K562 (cell line): Measurements from ENCODE around the gene TAMALIN. TPM values are rescaled to one million over a fixed set of nuclear protein-coding genes. Genes with fewer than 3 reads are reported as not detected.

Experiments
- ATAC-seq: fragments of 200-7000 bp; cut with Tn5 transposase; 3 replicates; pipeline ENCODE4 v1.9.1; 2020; ENCODE audit warnings: moderate library complexity
- BruUV-seq: library from RNA; stranded (reverse); fragments of 400-500 nt; replicated peaks from 2 replicates; lab custom pipeline; 2021; lab: Mats Ljungman, UMichigan
- CTCF ChIA-PET: fragments of 300-600 bp; formaldehyde crosslinking; extraction: SDS; loops from one replicate; lab custom pipeline; 2021; ENCODE audit warnings: low intra/inter-chr PET ratio; lab: Yijun Ruan, JAX
- POLR2A ChIA-PET: fragments of 300-600, 350-650 bp; sonication (Branson Sonifier 250); formaldehyde crosslinking; extraction: SDS; loops from one replicate; lab custom pipeline; 2021; ENCODE audit warnings: antibody characterized with exemption, inconsistent platforms; lab: Yijun Ruan, JAX
- DNase-seq, 4 experiments: peaks; one replicate each; pipeline versions ENCODE4 v3.0.0 to v3.0.0-alpha.2; 2011 to 2018; ENCODE audit warnings: low spot score in 3 of 4, mixed read lengths in 3 of 4; ENCODE audit errors: extremely low read depth in 1 of 4
- FAIRE-seq: peaks from 2 replicates; lab custom pipeline; 2011; peaks lifted over from hg19 to GRCh38; lab: Jason Lieb, UNC
- H2AFZ ChIP-seq: 2 replicates; pipeline ENCODE4 v1.6.0; 2011; ENCODE audit warnings: low read depth, low read length, control low read depth, inconsistent platforms
- H3K27ac ChIP-seq: fragments of 200-600 bp; 3 replicates; pipeline ENCODE4 v1.8.0; 2011; ENCODE audit warnings: low read depth, mild to moderate bottlenecking, control low read depth, inconsistent platforms, low read length, moderate library complexity, mixed read lengths; ENCODE audit errors: extremely low read depth
- H3K27me3 ChIP-seq, 2 experiments: fragments of 300-600 bp in 1 of 2; 2 replicates in 1 of 2; 3 replicates in 1 of 2; pipeline versions ENCODE4 v1.6.0 to v1.8.0; 2011; ENCODE audit warnings: inconsistent platforms in 2 of 2, low read length in 2 of 2, mild to moderate bottlenecking in 1 of 2, mixed read lengths in 1 of 2, moderate library complexity in 1 of 2; ENCODE audit not compliant: control insufficient read depth in 2 of 2, insufficient read depth in 2 of 2
- H3K36me3 ChIP-seq: fragments of 300-600 bp; 3 replicates; pipeline ENCODE4 v1.8.0; 2011; ENCODE audit warnings: mild to moderate bottlenecking, low read length, inconsistent platforms; ENCODE audit not compliant: control insufficient read depth, insufficient read depth
- H3K4me1 ChIP-seq, 2 experiments: fragments of 200-600 bp in 1 of 2; replicated peaks in 1 of 2; 2 replicates in 1 of 2; 3 replicates in 1 of 2; pipeline versions ENCODE4 v1.5.1 to v1.8.0; 2011; ENCODE audit warnings: inconsistent platforms in 2 of 2, low read length in 2 of 2, mild to moderate bottlenecking in 1 of 2, mixed read lengths in 1 of 2, moderate library complexity in 1 of 2; ENCODE audit not compliant: control insufficient read depth in 2 of 2, insufficient read depth in 2 of 2
- H3K4me2 ChIP-seq: 2 replicates; pipeline ENCODE4 v1.6.1; 2011; ENCODE audit warnings: low read length, control low read depth, inconsistent platforms, mixed read lengths; ENCODE audit not compliant: insufficient read depth
- H3K4me3 ChIP-seq: fragments of 200-600 bp; sonication (generic), shearing (Covaris generic); 2 replicates; pipeline ENCODE4 v1.5.1; 2016; ENCODE audit warnings: control low read depth, inconsistent platforms
- H3K79me2 ChIP-seq: fragments of 200-600 bp; 3 replicates; pipeline ENCODE4 v1.8.0; 2011; ENCODE audit warnings: low read length, inconsistent platforms; ENCODE audit not compliant: control insufficient read depth, insufficient read depth
- H3K9ac ChIP-seq, 2 experiments: 2 replicates each; pipeline versions ENCODE4 v1.6.0 to v1.6.1; 2011; ENCODE audit warnings: low read depth in 2 of 2, low read length in 2 of 2, control low read depth in 1 of 2, inconsistent platforms in 1 of 2, mild to moderate bottlenecking in 1 of 2, mixed read lengths in 1 of 2; ENCODE audit not compliant: insufficient read depth in 1 of 2
- H3K9me1 ChIP-seq: one replicate; pipeline ENCODE4 v1.6.0; 2011; ENCODE audit warnings: inconsistent platforms, mild to moderate bottlenecking, low read length, moderate library complexity; ENCODE audit not compliant: control insufficient read depth, insufficient read depth
- H3K9me3 ChIP-seq: replicated peaks from 2 replicates; pipeline ENCODE4 v1.5.1; 2011; ENCODE audit warnings: low read depth, low read length, inconsistent platforms; ENCODE audit not compliant: control insufficient read depth, insufficient read depth
- H4K20me1 ChIP-seq: replicated peaks from 2 replicates; pipeline ENCODE4 v1.6.1; 2011; ENCODE audit warnings: low read length, inconsistent platforms, mixed read lengths; ENCODE audit not compliant: control insufficient read depth, insufficient read depth
- BMI1 ChIP-seq: fragments of 150-350 bp; IDR thresholded peaks from 2 replicates; pipeline ENCODE4 v1.6.1; 2014; ENCODE audit warnings: low read length
- CTBP1 ChIP-seq: fragments of 450-650 bp; IDR thresholded peaks from 2 replicates; pipeline ENCODE4 v1.6.1; 2016; ENCODE audit warnings: borderline replicate concordance
- EHMT2 ChIP-seq: fragments of 450-650 bp; IDR thresholded peaks from 2 replicates; pipeline ENCODE4 v1.6.1; 2018; ENCODE audit warnings: antibody characterized with exemption
- HNRNPLL ChIP-seq: fragments of 200-400 bp; formaldehyde crosslinking; IDR thresholded peaks from 2 replicates; pipeline ENCODE4 v1.6.1; 2017; ENCODE audit warnings: low read length, low read depth, mild to moderate bottlenecking; ENCODE audit not compliant: poor library complexity, severe bottlenecking
- NR2C2 ChIP-seq, 2 experiments: fragments of 200-800 bp in 1 of 2; sonication (Bioruptor generic) in 1 of 2; sonication (generic) in 1 of 2; formaldehyde crosslinking in 1 of 2; IDR thresholded peaks; 2 replicates each; pipeline versions ENCODE4 v1.6.1 to v1.8.0; 2016 to 2022; ENCODE audit warnings: mild to moderate bottlenecking in 1 of 2, missing compliant biosample characterization in 1 of 2, missing genetic modification characterization in 1 of 2, missing genetic modification reagents in 1 of 2
- NUFIP1 ChIP-seq: fragments of 450-650 bp; IDR thresholded peaks from 2 replicates; pipeline ENCODE4 v1.6.1; 2018; ENCODE audit not compliant: partially characterized antibody
- RFX5 ChIP-seq: IDR thresholded peaks from 2 replicates; pipeline ENCODE4 v1.6.1; 2011; ENCODE audit warnings: low read depth, mild to moderate bottlenecking, improper control_type of control experiment, low read length
- SMARCA4 ChIP-seq: fragments of 450-650 bp; IDR thresholded peaks from 2 replicates; pipeline ENCODE4 v1.6.1; 2016
- TCF7 ChIP-seq: sonication (generic); IDR thresholded peaks from 2 replicates; pipeline ENCODE4 v1.6.1; 2016; ENCODE audit warnings: antibody characterized with exemption, borderline replicate concordance
- TCFL5 ChIP-seq: fragments of 250-450 bp; sonication (Bioruptor Pico); conservative IDR thresholded peaks from 2 replicates; pipeline ENCODE4 v1.6.1; 2021; ENCODE audit warnings: mild to moderate bottlenecking, moderate library complexity, matching md5 sums
- XRCC5 ChIP-seq: fragments of 200-400 bp; formaldehyde crosslinking; IDR thresholded peaks from 2 replicates; pipeline ENCODE4 v1.6.1; 2017; ENCODE audit warnings: low read depth, mild to moderate bottlenecking, low read length
- ZNF316 ChIP-seq: fragments of 450-650 bp; IDR thresholded peaks from 2 replicates; pipeline ENCODE4 v1.6.1; 2016
- WGBS: fragments of 100-300 bp; shearing (Covaris generic); methylation state at CpG from one replicate; pipeline ENCODE4 v1.1.6; 2016; ENCODE audit warnings: low coverage, mixed read lengths; ENCODE audit not compliant: insufficient coverage; ENCODE audit errors: missing lambda C conversion rate; 5-methylcytosine and 5-hydroxymethylcytosine counted together
- in situ Hi-C: fragments of 300-500 bp; cut with MboI; formaldehyde crosslinking; loops from 4 replicates; pipeline ENCODE4 v1.15.0; 2018; ENCODE audit warnings: inconsistent platforms, mixed read lengths
- intact Hi-C: fragments of 100-400 bp; cut with micrococcal nuclease; formaldehyde crosslinking; loops from 2 replicates; pipeline ENCODE4 v1.14.2; 2022
- polyA plus RNA-seq, 8 experiments: library from polyadenylated mRNA; depleted of rRNA in 4 of 8; stranded (reverse) in 5 of 8; unstranded in 3 of 8; fragments of >200 nt; fragmentation: Nextera tagmentation in 2 of 8; fragmentation: Illumina TruSeq in 1 of 8; extraction: Ambion mirVana in 2 of 8; extraction: Trizol in 1 of 8; gene quantifications; 2 replicates each; pipeline versions ENCODE4 v1.2.1 to v1.2.3, GENCODE V29; 2011 to 2014; ENCODE audit warnings: inconsistent platforms in 1 of 8, missing spikeins in 1 of 8
- total RNA-seq, 7 experiments: library from RNA; depleted of rRNA in 6 of 7; stranded (reverse); fragments of >200 nt in 6 of 7; fragmentation: Illumina TruSeq in 2 of 7; extraction: Trizol in 2 of 7; gene quantifications; 2 replicates each; pipeline versions ENCODE4 v1.2.1 to v1.2.3, GENCODE V29; 2011 to 2021; ENCODE audit warnings: low replicate concordance in 1 of 7
- TF ChIP-seq, protein P1 (sequence below): fragments of 250-450 bp; sonication (Bioruptor Pico); IDR thresholded peaks from 2 replicates; pipeline ENCODE4 v1.8.0; 2021; ENCODE audit warnings: mild to moderate bottlenecking, moderate library complexity
- TF ChIP-seq, protein P2 (sequence below): fragments of 200-800 bp; sonication (Bioruptor generic); IDR thresholded peaks from 2 replicates; pipeline ENCODE4 v1.6.1; 2017; ENCODE audit warnings: missing genetic modification characterization, missing compliant biosample characterization

The TAMALIN gene
- total and polyA plus RNA-seq, 9 of the 15 experiments (the other 6 are each of a cell fraction or from before 2014, with no cell fraction given): 0.74 to 2.2 (median 1.5) TPM; not detected in 2

- H3K4me1 ChIP-seq: peaks cover 9 to 41% of the 10 kb centered on the region in 2 experiments; a peak in 4 of 5 replicates
- H3K36me3 ChIP-seq: no peaks in the 10 kb centered on the region
- no peaks in the 10 kb centered on the region for H4K20me1 ChIP-seq
- H3K27ac ChIP-seq: no peak overlapping the region
- intact Hi-C loops (no loop called here), in situ Hi-C loops (no loop called here)
- no peak overlapping the region for H3K4me3 ChIP-seq
- FAIRE-seq (no peak), ATAC-seq (no peak)
- ChIA-PET POLR2A (interaction anchor here (1.1 kb wide), 1 partner anchor 10 kb away, joined by 6 read pairs; the partner anchor contains the start of gene NR4A1), CTCF (no interaction called here)
- no peak overlapping the region for H3K9ac ChIP-seq
- H3K9me1 ChIP-seq: no peaks in the 10 kb centered on the region
- 15% methylated on average over 3 of the region's 3 CpGs for WGBS
- H3K79me2 ChIP-seq: no peaks in the 10 kb centered on the region
- no TSS peak for BruUV-seq
- H2AFZ ChIP-seq: no peak overlapping the region
- TF ChIP-seq RFX5: no peak
- TF ChIP-seq HNRNPLL: no peak
- TF ChIP-seq ZNF316: peak; percentile 47
- no peak for TF ChIP-seq NUFIP1
- TF ChIP-seq, all 486 proteins: peak for 1
- no peaks in the 10 kb centered on the region for H3K9me3 ChIP-seq
- H3K27me3 ChIP-seq: peaks cover 0 to 6% of the 10 kb centered on the region in 2 experiments; a peak in 1 of 5 replicates
- no peak for DNase-seq
- no peak overlapping the region for H3K4me2 ChIP-seq
Measured at GRCh38 chr12:52041035-52041434, 34.3 kb downstream of the TAMALIN start.

DNA sequence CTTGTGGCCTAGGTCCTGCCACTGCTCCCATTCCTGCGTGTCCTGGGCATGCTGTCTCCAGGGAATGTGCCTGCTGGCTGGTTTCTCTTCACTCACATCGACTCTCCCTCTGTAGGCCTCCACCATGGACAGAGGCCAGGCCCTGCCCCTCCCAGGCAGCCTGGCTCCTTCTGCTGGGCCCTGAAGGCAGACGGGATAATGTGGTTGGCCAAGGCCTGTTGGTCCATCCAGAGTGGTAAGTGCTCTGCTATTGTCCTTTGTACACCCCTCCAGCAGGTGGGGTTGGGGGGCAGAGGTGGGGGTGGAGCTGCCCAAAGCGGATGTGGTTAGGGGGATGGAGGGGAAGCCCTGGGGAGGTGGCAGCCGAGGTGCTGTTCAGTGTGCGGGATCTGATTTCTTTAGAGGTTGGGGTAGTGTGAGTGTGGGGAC, 35.0 kb downstream of the TAMALIN start:
- POLR2A ChIA-PET: interaction anchor here (1.1 kb wide), 1 partner anchor 10 kb away, joined by 6 read pairs; the partner anchor contains the start of gene NR4A1
- Histone ChIP-seq H3K79me2 (no peaks in the 10 kb centered on the region), H3K4me1 (peaks cover 4 to 37% of the 10 kb centered on the region in 2 experiments; a peak in 4 of 5 replicates), H3K4me2 (no peak overlapping the region), H3K27ac (no peak overlapping the region), H2AFZ (no peak overlapping the region), H3K9me1 (no peaks in the 10 kb centered on the region), H3K9ac (peak overlapping the region in 1 of 2 experiments; percentile 20; a peak in 1 of 4 replicates), H4K20me1 (no peaks in the 10 kb centered on the region), H3K9me3 (no peaks in the 10 kb centered on the region), H3K27me3 (peaks cover 0 to 6% of the 10 kb centered on the region in 2 experiments; a peak in 1 of 5 replicates), H3K4me3 (no peak overlapping the region), H3K36me3 (no peaks in the 10 kb centered on the region)
- ATAC-seq: peak; percentile 58
- FAIRE-seq: peak; percentile 29
- intact Hi-C loops: no loop called here
- CTCF ChIA-PET: interaction anchor here (0.7 kb wide), 1 partner anchor 53 kb away, joined by 3 read pairs; no protein-coding TSS in a partner anchor
- peak; percentile 40 to 58 (median 50) for DNase-seq
- in situ Hi-C loops: no loop called here
- WGBS: 15% methylated on average over 4 of the region's 6 CpGs
- BruUV-seq: no TSS peak
- no peak for TF ChIP-seq TCFL5 (CRISPR knock-in tag)
- TF ChIP-seq TCF7: no peak
- peak; percentile 82 for TF ChIP-seq EHMT2
- TF ChIP-seq CTBP1: peak; percentile 33; the same call in 1 of the 2 replicates
- TF ChIP-seq BMI1: no peak
- TF ChIP-seq, protein P1, sequence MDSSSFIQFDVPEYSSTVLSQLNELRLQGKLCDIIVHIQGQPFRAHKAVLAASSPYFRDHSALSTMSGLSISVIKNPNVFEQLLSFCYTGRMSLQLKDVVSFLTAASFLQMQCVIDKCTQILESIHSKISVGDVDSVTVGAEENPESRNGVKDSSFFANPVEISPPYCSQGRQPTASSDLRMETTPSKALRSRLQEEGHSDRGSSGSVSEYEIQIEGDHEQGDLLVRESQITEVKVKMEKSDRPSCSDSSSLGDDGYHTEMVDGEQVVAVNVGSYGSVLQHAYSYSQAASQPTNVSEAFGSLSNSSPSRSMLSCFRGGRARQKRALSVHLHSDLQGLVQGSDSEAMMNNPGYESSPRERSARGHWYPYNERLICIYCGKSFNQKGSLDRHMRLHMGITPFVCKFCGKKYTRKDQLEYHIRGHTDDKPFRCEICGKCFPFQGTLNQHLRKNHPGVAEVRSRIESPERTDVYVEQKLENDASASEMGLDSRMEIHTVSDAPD (CRISPR knock-in tag): no peak
- TF ChIP-seq XRCC5: no peak
- no peak for TF ChIP-seq NR2C2 (CRISPR knock-in tag; IDR thresholded peaks at IDR 0.05)
- TF ChIP-seq NR2C2 (tag; IDR thresholded peaks at IDR 0.05): no peak
- TF ChIP-seq, protein P2, sequence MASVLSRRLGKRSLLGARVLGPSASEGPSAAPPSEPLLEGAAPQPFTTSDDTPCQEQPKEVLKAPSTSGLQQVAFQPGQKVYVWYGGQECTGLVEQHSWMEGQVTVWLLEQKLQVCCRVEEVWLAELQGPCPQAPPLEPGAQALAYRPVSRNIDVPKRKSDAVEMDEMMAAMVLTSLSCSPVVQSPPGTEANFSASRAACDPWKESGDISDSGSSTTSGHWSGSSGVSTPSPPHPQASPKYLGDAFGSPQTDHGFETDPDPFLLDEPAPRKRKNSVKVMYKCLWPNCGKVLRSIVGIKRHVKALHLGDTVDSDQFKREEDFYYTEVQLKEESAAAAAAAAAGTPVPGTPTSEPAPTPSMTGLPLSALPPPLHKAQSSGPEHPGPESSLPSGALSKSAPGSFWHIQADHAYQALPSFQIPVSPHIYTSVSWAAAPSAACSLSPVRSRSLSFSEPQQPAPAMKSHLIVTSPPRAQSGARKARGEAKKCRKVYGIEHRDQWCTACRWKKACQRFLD (CRISPR knock-in tag): no peak
- TF ChIP-seq SMARCA4: no peak
